ENCODE measurements around the gene GCC2. TPM values are rescaled to one million over a fixed set of nuclear protein-coding genes. Genes with fewer than 3 reads are reported as not detected.
A peak's percentile ranks its signal among the peaks of the same experiment; 100 is the strongest.

The GCC2 gene
- total and polyA plus RNA-seq, 2 of the 13 experiments (the other 11 are each of a cell fraction or from before 2014, with no cell fraction given): 17.6 to 22.5 TPM

DNA sequence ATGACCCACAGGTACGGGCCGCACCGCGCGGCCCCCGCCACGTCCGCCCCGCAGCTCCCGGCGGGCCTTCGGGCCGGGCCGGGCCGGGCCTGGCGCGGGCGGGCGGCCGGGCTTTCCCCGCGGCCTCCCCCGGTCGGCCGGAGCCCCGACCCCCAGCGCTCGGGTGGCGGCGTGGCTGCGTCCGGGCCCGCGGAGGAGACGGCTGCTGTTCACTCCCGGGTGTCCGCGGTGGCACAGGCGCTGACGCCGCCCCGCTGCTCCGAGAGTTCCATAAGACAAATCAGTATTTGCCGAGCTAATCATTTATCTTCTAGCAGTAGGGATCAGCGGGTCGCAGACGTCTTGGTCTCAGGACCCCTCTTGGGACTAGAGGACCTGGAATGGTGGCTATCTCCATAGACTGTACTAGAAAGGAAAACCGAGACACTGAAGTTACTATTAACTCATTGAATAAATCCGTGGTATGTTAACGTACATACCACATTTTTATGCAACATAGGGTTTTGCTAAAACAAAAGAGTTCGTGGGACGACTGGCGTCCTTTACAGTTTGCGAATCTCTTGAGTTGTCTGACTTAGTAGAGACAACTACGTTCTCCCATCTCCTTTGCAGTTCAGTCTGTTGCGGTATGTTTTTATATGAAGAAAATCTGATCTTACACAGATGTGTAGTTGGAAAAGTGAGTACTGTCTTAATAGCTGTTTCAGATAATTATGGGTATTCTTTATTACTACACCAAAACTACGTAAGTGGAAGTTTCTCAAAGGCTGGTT is 85.8 kb downstream of the GCC2 start:
- no peaks in the 10 kb centered on the region; a peak in 1 of 5 replicates for H3K27me3 ChIP-seq (ENCODE audit: control insufficient read depth in 1 of 2, insufficient read depth in 2 of 2, low read length in 2 of 2)
- peaks cover 52% of the 10 kb centered on the region for H3K79me2 ChIP-seq (ENCODE audit: insufficient read depth, low read length)
- H3K4me1 ChIP-seq (ENCODE audit: insufficient read depth, low read length): peaks cover 69% of the 10 kb centered on the region
- H3K27ac ChIP-seq (ENCODE audit: extremely low read length, insufficient read depth, low read length): peak overlapping the region; percentile 68
- H2AFZ ChIP-seq (ENCODE audit: low read length): no peak overlapping the region
- ATAC-seq (no peak), DNase-seq (ENCODE audit: low spot score) (peak; percentile 43), FAIRE-seq (no peak)
- intact Hi-C loops (cut with micrococcal nuclease; ENCODE audit: unreplicated experiment) (loop anchor here (2.0 to 5.0 kb wide), 3 partner anchors 42 to 147 kb away; partner anchors contain the start of gene GCC2), in situ Hi-C loops (cut with HindIII; ENCODE audit: extremely low pct_ligation_motif_present, low pct_unique_long_range_greater_than_20kb) (no loop called here)
- WGBS (ENCODE audit: low lambda C conversion rate): 1% methylated on average over 15 of the region's 57 CpGs
- no peaks in the 10 kb centered on the region for H3K9me3 ChIP-seq (ENCODE audit: low read length)
- no peaks in the 10 kb centered on the region for H3K36me3 ChIP-seq (replicated peaks in 1 of 2; ENCODE audit: control insufficient read depth in 1 of 2, insufficient read depth in 2 of 2, low read length in 2 of 2)
- peak overlapping the region; percentile 65 to 87 (median 77) for H3K4me3 ChIP-seq (replicated peaks in 1 of 3; ENCODE audit: insufficient read depth in 1 of 3, low read depth in 2 of 3, low read length in 3 of 3)
- CTCF ChIA-PET (ENCODE audit: low intra/inter-chr PET ratio, low total read pairs): no interaction called here
- TSS peak; percentile 49 for BruUV-seq (replicated peaks)
- POLR2A ChIA-PET: interaction anchor here (0.9 to 2.1 kb wide), 10 partner anchors 9 to 157 kb away, joined by 3 to 26 read pairs (median 5); partner anchors contain the start of genes GCC2 and SULT1C4
- H3K4me2 ChIP-seq (ENCODE audit: low read depth, low read length): peak overlapping the region; percentile 87
- peak overlapping the region; percentile 92 for H3K9ac ChIP-seq (ENCODE audit: insufficient read depth, low read depth, low read length)
- H4K20me1 ChIP-seq (ENCODE audit: insufficient read depth, low read length): peaks cover 41% of the 10 kb centered on the region
- TF ChIP-seq SALL2 (CRISPR knock-in tag; IDR thresholded peaks at IDR 0.05) (0 out of 2 replicates have a peak, but pooled peaks have one; percentile 2), HOXA5 (CRISPR knock-in tag; IDR thresholded peaks at IDR 0.05) (0 out of 2 replicates have a peak, but pooled peaks have one; percentile 32), TEAD3 (CRISPR knock-in tag; optimal IDR thresholded peaks at IDR 0.05; ENCODE audit: borderline replicate concordance) (peak; percentile 4), NFE2L1 (CRISPR knock-in tag; IDR thresholded peaks at IDR 0.05; ENCODE audit: borderline replicate concordance) (no peak), BORCS8-MEF2B (CRISPR knock-in tag; IDR thresholded peaks at IDR 0.05) (0 out of 2 replicates have a peak, but pooled peaks have one; percentile 5), ZNF263 (CRISPR knock-in tag; IDR thresholded peaks at IDR 0.05) (0 out of 2 replicates have a peak, but pooled peaks have one; percentile 1), SAP130 (CRISPR knock-in tag; IDR thresholded peaks at IDR 0.05; ENCODE audit: low read depth) (peak; percentile 28; the same call in 1 of the 2 replicates), MAFF (IDR thresholded peaks at IDR 0.05; ENCODE audit: low read depth, low read length) (peak; percentile 65; the same call in 1 of the 2 replicates), ZNF343 (CRISPR knock-in tag; IDR thresholded peaks at IDR 0.05) (no peak; the same call in 1 of the 2 replicates)
- TF ChIP-seq, protein P1, sequence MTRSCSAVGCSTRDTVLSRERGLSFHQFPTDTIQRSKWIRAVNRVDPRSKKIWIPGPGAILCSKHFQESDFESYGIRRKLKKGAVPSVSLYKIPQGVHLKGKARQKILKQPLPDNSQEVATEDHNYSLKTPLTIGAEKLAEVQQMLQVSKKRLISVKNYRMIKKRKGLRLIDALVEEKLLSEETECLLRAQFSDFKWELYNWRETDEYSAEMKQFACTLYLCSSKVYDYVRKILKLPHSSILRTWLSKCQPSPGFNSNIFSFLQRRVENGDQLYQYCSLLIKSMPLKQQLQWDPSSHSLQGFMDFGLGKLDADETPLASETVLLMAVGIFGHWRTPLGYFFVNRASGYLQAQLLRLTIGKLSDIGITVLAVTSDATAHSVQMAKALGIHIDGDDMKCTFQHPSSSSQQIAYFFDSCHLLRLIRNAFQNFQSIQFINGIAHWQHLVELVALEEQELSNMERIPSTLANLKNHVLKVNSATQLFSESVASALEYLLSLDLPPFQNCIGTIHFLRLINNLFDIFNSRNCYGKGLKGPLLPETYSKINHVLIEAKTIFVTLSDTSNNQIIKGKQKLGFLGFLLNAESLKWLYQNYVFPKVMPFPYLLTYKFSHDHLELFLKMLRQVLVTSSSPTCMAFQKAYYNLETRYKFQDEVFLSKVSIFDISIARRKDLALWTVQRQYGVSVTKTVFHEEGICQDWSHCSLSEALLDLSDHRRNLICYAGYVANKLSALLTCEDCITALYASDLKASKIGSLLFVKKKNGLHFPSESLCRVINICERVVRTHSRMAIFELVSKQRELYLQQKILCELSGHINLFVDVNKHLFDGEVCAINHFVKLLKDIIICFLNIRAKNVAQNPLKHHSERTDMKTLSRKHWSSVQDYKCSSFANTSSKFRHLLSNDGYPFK (CRISPR knock-in tag; IDR thresholded peaks at IDR 0.05; ENCODE audit: borderline replicate concordance): no peak
- TF ChIP-seq, protein P2, sequence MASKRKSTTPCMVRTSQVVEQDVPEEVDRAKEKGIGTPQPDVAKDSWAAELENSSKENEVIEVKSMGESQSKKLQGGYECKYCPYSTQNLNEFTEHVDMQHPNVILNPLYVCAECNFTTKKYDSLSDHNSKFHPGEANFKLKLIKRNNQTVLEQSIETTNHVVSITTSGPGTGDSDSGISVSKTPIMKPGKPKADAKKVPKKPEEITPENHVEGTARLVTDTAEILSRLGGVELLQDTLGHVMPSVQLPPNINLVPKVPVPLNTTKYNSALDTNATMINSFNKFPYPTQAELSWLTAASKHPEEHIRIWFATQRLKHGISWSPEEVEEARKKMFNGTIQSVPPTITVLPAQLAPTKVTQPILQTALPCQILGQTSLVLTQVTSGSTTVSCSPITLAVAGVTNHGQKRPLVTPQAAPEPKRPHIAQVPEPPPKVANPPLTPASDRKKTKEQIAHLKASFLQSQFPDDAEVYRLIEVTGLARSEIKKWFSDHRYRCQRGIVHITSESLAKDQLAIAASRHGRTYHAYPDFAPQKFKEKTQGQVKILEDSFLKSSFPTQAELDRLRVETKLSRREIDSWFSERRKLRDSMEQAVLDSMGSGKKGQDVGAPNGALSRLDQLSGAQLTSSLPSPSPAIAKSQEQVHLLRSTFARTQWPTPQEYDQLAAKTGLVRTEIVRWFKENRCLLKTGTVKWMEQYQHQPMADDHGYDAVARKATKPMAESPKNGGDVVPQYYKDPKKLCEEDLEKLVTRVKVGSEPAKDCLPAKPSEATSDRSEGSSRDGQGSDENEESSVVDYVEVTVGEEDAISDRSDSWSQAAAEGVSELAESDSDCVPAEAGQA (IDR thresholded peaks at IDR 0.05; ENCODE audit: low read depth): no peak
- TF ChIP-seq, protein P2 (CRISPR knock-in tag; IDR thresholded peaks at IDR 0.05; ENCODE audit: borderline replicate concordance): 0 out of 2 replicates have a peak, but pooled peaks have one; percentile 15
- TF ChIP-seq, protein P3, sequence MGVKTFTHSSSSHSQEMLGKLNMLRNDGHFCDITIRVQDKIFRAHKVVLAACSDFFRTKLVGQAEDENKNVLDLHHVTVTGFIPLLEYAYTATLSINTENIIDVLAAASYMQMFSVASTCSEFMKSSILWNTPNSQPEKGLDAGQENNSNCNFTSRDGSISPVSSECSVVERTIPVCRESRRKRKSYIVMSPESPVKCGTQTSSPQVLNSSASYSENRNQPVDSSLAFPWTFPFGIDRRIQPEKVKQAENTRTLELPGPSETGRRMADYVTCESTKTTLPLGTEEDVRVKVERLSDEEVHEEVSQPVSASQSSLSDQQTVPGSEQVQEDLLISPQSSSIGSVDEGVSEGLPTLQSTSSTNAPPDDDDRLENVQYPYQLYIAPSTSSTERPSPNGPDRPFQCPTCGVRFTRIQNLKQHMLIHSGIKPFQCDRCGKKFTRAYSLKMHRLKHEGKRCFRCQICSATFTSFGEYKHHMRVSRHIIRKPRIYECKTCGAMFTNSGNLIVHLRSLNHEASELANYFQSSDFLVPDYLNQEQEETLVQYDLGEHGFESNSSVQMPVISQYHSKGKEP (CRISPR knock-in tag; IDR thresholded peaks at IDR 0.05): peak; percentile 58; the same call in 1 of the 2 replicates
